H1 (cell line): Measurements from ENCODE around the gene ATP11A. TPM values are rescaled to one million over a fixed set of nuclear protein-coding genes. Genes with fewer than 3 reads are reported as not detected.

ENCODE experiments used
- BACH1 ChIP-seq: IDR thresholded peaks from 2 replicates; pipeline ENCODE4 v1.6.1; 2012; ENCODE audit warnings: low read length, improper control_type of control experiment
- PHF8 ChIP-seq: fragments of 200-600 bp; sonication (generic); conservative IDR thresholded peaks from 2 replicates; pipeline ENCODE4 v1.7.1; 2012; ENCODE audit warnings: low read depth, mild to moderate bottlenecking, inconsistent platforms, low read length, moderate library complexity
- SIN3A ChIP-seq, 2 experiments: IDR thresholded peaks in 1 of 2; conservative IDR thresholded peaks in 1 of 2; 2 replicates each; pipeline ENCODE4 v1.6.1; 2011 to 2012; ENCODE audit warnings: low read length in 2 of 2, improper control_type of control experiment in 1 of 2, low read depth in 1 of 2, mild to moderate bottlenecking in 1 of 2
- TAF7 ChIP-seq: optimal IDR thresholded peaks from 2 replicates; pipeline ENCODE3; 2011; ENCODE audit warnings: low read depth, mild to moderate bottlenecking, inconsistent platforms, low read length, moderate library complexity, borderline replicate concordance
- TBP ChIP-seq: IDR thresholded peaks from 2 replicates; pipeline ENCODE4 v1.6.1; 2011; ENCODE audit warnings: low read depth, low read length, improper control_type of control experiment
- polyA plus RNA-seq, 7 experiments: library from polyadenylated mRNA; depleted of rRNA in 3 of 7; stranded (reverse) in 5 of 7; unstranded in 2 of 7; fragments of >200 nt in 5 of 7; fragments of 200-250 nt in 2 of 7; gene quantifications; 1 replicate in 5 of 7; 2 replicates in 1 of 7; 4 replicates in 1 of 7; pipeline versions ENCODE4 v1.2.1 to v1.2.3, GENCODE V29; 2011 to 2013; ENCODE audit warnings: missing spikeins in 2 of 7, mixed read lengths in 2 of 7
- total RNA-seq: library from RNA; stranded (reverse); fragmentation: NEBNext Ultra II Directional; extraction: Animal tissue kit (Norgen Biotek cat#: 25700); gene quantifications from 2 replicates; pipeline ENCODE4 v1.2.1, GENCODE V29; 2021

ATP11A gene
- total and polyA plus RNA-seq, 2 of the 8 experiments (the other 6 are each of a cell fraction or from before 2014, with no cell fraction given), result 28.8 to 72.9 TPM

DNA sequence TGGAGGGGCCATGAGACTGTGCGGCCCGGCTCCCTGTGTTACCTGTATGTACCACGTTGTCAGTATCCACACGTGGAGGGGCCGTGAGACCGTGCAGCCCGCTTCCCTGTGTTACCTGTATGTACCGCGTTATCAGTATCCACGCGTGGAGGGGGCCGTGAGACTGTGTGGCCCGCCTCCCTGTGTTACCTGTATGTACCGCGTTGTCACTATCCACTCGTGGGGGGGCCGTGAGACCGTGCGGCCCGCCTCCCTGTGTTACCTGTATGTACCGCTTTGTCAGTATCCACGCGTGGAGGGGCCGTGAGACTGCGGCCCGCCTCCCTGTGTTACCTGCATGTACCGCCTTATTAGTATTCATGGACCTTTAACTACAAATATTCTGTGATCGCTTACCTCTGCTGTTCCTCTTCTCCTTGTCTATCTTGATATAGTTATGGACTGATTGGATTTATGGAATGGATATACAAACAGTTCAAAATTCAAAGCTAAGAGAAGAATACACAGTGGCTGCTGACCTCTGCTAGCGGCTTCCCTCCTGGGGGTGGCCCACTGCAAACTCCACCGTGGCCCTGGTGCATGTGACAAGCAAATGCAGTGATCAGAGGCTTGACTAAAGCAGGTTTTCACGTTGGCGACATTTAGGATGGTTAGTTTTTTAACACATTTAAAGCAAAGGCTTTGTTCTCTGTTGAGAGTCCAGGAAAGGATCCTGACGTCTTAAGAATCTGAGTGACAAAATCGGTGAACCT is 38.7 kb downstream of the ATP11A start (continued):
- TF ChIP-seq PHF8 (no peak), TAF7 (no peak), BACH1 (no peak), SIN3A (conservative IDR thresholded peaks at IDR 0.05 in 1 of 2, IDR thresholded peaks at IDR 0.05 in 1 of 2; ENCODE audit: low read depth in 1 of 2, low read length in 2 of 2) (no peak), TBP (no peak)
